RWPE1 (cell line): Measurements from ENCODE around the gene COPA.

Experiments used
- CTCF ChIA-PET: fragments of 350-600 bp; sonication (Branson Sonifier 250); formaldehyde crosslinking; extraction: SDS; loops from one replicate; lab custom pipeline; 2021; lab: Yijun Ruan, JAX
- POLR2A ChIA-PET: fragments of 400-600 bp; formaldehyde crosslinking; extraction: SDS; loops from one replicate; lab custom pipeline; 2020; ENCODE audit warnings: antibody characterized with exemption; ENCODE audit not compliant: low non-redundant PET; lab: Yijun Ruan, JAX
- DNase-seq: peaks from one replicate; pipeline ENCODE4 v3.0.0; 2012; ENCODE audit warnings: low spot score
- H3K27ac ChIP-seq: fragments of 450-650 bp; 2 replicates; pipeline ENCODE4 v1.5.1; 2017
- CTCF ChIP-seq: fragments of 450-650 bp; conservative IDR thresholded peaks from 2 replicates; pipeline ENCODE4 v1.5.1; 2017; ENCODE audit warnings: low read depth, mild to moderate bottlenecking

Gene COPA

DNA sequence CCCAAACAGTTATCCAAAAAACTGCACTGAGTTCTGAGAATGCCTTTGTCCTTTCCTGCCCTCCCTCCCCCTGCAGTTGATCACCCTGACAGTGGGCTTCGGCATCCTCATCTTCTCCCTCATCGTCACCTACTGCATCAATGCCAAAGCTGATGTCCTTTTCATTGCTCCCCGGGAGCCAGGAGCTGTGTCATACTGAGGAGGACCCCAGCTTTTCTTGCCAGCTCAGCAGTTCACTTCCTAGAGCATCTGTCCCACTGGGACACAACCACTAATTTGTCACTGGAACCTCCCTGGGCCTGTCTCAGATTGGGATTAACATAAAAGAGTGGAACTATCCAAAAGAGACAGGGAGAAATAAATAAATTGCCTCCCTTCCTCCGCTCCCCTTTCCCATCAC, 15.0 kb upstream of the COPA start:
- no peak for DNase-seq
- CTCF ChIA-PET, result interaction anchor here (0.6 kb wide), 1 partner anchor 260 kb away, joined by 5 read pairs; no protein-coding TSS in a partner anchor
- POLR2A ChIA-PET, result no interaction called here
- no peak overlapping the region for H3K27ac ChIP-seq
- TF ChIP-seq CTCF, result no peak

DNA sequence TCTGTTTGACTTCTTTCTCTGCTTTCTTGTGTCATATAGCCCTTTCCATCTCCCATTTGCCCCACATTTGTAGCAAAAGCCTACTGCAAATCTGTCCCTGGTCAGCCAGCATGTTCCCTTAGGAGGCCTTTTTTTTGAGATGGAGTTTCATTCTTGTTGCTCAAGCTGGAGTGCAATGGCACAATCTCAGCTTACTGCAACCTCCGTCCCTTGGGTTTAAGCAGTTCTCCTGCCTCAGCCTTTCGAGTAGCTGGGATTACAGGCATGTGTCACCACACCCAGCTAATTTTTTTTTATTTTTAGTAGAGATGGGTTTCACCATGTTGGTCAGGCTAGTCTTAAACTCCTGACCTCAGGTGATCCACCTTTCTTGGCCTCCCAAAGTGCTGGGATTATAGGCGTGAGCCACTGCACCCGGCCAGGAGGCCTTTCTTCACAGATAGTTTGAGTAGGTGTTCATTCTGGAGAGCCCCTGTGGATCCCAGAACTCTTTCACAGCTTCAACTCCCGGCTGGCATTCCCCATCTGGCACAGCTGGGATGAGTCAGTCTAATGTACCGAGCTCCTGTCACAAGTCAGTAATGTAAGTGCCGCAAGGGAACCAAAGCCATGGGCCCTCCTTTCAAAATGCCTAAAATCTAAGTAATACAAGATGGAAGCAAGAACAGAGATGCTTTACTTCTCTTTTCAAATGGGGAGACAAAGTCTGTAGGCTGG, 14.4 kb upstream of the COPA start:
- CTCF ChIA-PET, result interaction anchor here (1.3 kb wide), 1 partner anchor 59 kb away, joined by 4 read pairs; no protein-coding TSS in a partner anchor
- TF ChIP-seq CTCF, result no peak

DNA sequence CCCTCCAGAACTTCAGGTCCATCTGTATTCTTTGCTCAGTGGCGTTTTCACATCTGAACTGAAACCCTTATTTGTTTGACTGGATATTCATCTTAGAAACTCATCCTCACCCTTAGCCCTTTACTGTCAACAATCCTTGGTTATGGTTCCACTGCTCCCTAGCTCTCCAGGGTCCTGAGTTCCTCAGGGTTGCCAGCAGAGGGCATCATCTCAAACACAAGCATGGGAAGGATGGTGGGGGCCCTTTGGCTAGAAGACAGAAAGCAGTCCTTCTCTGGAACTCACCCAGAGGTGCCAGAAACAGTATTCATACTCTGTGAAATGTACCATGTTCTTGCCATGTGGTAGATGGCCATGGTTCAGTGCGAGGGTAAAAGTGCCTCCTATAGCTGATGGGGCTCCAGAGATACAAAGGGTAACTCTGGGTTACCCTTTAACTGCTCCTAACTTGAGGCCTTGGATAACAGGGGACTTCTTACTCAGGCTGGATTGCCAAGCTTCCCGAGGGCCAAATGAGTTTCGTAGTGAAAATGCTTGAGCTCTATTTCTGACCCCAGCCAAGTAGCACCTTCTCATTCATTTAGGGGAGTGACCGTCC, 11.4 kb upstream of the COPA start:
- ChIA-PET CTCF (interaction anchor here (0.6 to 1.4 kb wide), 4 partner anchors 23 to 1221 kb away, joined by 3 to 10 read pairs (median 4); no protein-coding TSS in a partner anchor), POLR2A (interaction anchor here (0.5 to 0.8 kb wide), 2 partner anchors 62 to 63 kb away, joined by 3 read pairs; no protein-coding TSS in a partner anchor)
- H3K27ac ChIP-seq, result no peak overlapping the region
- no peak for DNase-seq
- no peak; the same call in 1 of the 2 replicates for TF ChIP-seq CTCF

More for the DNA sequence above, 14.4 kb upstream of the COPA start:
- POLR2A ChIA-PET, result no interaction called here
- H3K27ac ChIP-seq, result no peak overlapping the region
- DNase-seq, result no peak

DNA sequence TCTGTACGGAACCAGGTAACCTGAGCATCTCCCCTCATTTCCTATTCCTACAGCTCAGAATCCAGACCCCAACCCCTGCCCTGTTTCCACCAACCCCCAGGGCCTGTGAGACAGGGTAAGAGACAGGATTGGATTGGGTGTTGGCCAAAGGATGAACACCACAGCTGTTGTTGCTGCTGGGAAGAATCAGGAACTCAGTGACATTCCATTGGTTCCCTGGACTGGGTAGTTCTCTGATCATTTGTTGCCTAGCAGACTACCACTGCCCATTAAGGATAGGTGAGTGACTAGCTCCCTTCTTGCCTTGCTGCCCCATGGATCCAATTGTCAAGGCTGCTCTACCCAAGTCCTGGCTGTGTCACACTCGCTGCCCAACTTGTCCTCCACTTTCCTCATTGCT, 10.2 kb upstream of the COPA start:
- TF ChIP-seq CTCF, result no peak
- no peak overlapping the region for H3K27ac ChIP-seq
- CTCF ChIA-PET, result interaction anchor here (1.0 to 1.7 kb wide), 2 partner anchors 11 to 63 kb away, joined by 4 to 5 read pairs; no protein-coding TSS in a partner anchor
- POLR2A ChIA-PET, result no interaction called here
- DNase-seq, result no peak

- TF ChIP-seq CTCF, result no peak
- no peak overlapping the region for H3K27ac ChIP-seq
- ChIA-PET POLR2A (no interaction called here), CTCF (interaction anchor here (1.7 kb wide), 1 partner anchor 64 kb away, joined by 5 read pairs; no protein-coding TSS in a partner anchor)
- no peak for DNase-seq
Measured at GRCh38 chr1:160352555-160352954, 9.5 kb upstream of the COPA start.

- TF ChIP-seq CTCF, result no peak
- DNase-seq, result no peak
- CTCF ChIA-PET, result interaction anchor here (0.6 kb wide), 1 partner anchor 556 kb away, joined by 4 read pairs; no protein-coding TSS in a partner anchor
- H3K27ac ChIP-seq, result no peak overlapping the region
- POLR2A ChIA-PET, result no interaction called here
Measured at GRCh38 chr1:160351629-160352028, 8.6 kb upstream of the COPA start.
